H1 (cell line): ENCODE results near the gene ARHGEF26. TPM values are rescaled to one million over a fixed set of nuclear protein-coding genes. Genes with fewer than 3 reads are reported as not detected.

Source experiments
- CREB1 ChIP-seq: IDR thresholded peaks from 2 replicates; pipeline ENCODE4 v1.6.1; 2012; ENCODE audit warnings: inconsistent platforms
- JUN ChIP-seq: IDR thresholded peaks from 2 replicates; pipeline ENCODE4 v1.6.1; 2011; ENCODE audit warnings: low read depth, mild to moderate bottlenecking, improper control_type of control experiment, low read length
- polyA plus RNA-seq, 7 experiments: library from polyadenylated mRNA; depleted of rRNA in 3 of 7; stranded (reverse) in 5 of 7; unstranded in 2 of 7; fragments of >200 nt in 5 of 7; fragments of 200-250 nt in 2 of 7; gene quantifications; 1 replicate in 5 of 7; 2 replicates in 1 of 7; 4 replicates in 1 of 7; pipeline versions ENCODE4 v1.2.1 to v1.2.3, GENCODE V29; 2011 to 2013; ENCODE audit warnings: missing spikeins in 2 of 7, mixed read lengths in 2 of 7
- total RNA-seq: library from RNA; stranded (reverse); fragmentation: NEBNext Ultra II Directional; extraction: Animal tissue kit (Norgen Biotek cat#: 25700); gene quantifications from 2 replicates; pipeline ENCODE4 v1.2.1, GENCODE V29; 2021

ARHGEF26 gene
- total and polyA plus RNA-seq, 2 of the 8 experiments (the other 6 are each of a cell fraction or from before 2014, with no cell fraction given): 3.1 to 15.6 TPM

- TF ChIP-seq JUN (no peak), CREB1 (no peak)
Measured at GRCh38 chr3:154275965-154276364, 154.8 kb downstream of the ARHGEF26 start (continued).
